ENCODE measurements around the gene DST.
A peak's percentile ranks its signal among the peaks of the same experiment; 100 is the strongest.

The DST gene

GRCh38 chr6:56483929-56484328 is 158.8 kb downstream of the DST start:
- peak; percentile 4 to 69 for DNase-seq (ENCODE audit: low read depth in 2 of 2)
- TF ChIP-seq CTCF (IDR thresholded peaks at IDR 0.05; ENCODE audit: low read depth, low read length), result no peak

GRCh38 chr6:56482525-56482924 is 160.2 kb downstream of the DST start:
- no peak for DNase-seq (ENCODE audit: low read depth in 2 of 2)
- H3K4me3 ChIP-seq (replicated peaks in 1 of 2; ENCODE audit: low read depth in 2 of 2, low read length in 2 of 2), result no peak overlapping the region
- no peak for TF ChIP-seq CTCF (IDR thresholded peaks at IDR 0.05; ENCODE audit: low read depth, low read length)

More at GRCh38 chr6:56483929-56484328, 158.8 kb downstream of the DST start:
- no peak overlapping the region for H3K4me3 ChIP-seq (replicated peaks in 1 of 2; ENCODE audit: low read depth in 2 of 2, low read length in 2 of 2)

GRCh38 chr6:56481957-56482356 is 160.7 kb downstream of the DST start:
- no peak for DNase-seq (ENCODE audit: low read depth in 2 of 2)
- TF ChIP-seq CTCF (IDR thresholded peaks at IDR 0.05; ENCODE audit: low read depth, low read length), result no peak
- no peak overlapping the region for H3K4me3 ChIP-seq (replicated peaks in 1 of 2; ENCODE audit: low read depth in 2 of 2, low read length in 2 of 2)

DNA sequence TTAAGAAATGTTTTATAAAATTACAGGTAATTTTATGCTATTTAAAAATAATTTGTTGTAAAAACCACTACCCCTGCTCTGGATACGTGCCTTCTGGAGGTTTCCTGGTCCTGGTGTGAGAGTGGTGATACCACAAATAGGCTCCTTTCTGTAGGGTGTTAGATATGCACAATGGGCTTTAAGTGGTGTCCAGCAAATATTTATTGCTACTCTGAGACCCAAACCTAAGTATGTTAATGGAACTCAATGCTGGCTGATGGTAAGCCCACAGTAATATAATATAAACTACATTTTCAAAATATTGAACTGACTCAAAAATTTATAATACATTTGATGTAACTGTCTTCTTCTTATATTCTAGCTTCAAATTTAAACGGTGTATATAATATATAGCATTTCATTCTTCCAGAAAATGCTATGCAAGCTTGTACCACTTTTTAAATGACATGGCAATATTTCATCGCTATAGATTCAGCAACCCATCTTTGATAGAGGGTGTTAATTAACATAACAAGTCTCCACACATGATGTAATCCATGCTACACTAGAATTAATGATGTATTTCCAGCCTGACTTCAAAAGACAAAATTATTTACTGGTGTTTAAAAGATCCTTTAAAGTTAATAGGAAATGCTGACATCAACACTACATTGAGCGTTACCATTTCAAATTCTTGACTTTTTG is 161.9 kb downstream of the DST start:
- H3K4me3 ChIP-seq (replicated peaks in 1 of 2; ENCODE audit: low read depth in 2 of 2, low read length in 2 of 2), result no peak overlapping the region
- no peak for TF ChIP-seq CTCF (IDR thresholded peaks at IDR 0.05; ENCODE audit: low read depth, low read length)
- no peak for DNase-seq (ENCODE audit: low read depth in 2 of 2)

GRCh38 chr6:56480246-56480645 is 162.4 kb downstream of the DST start:
- no peak for TF ChIP-seq CTCF (IDR thresholded peaks at IDR 0.05; ENCODE audit: low read depth, low read length)
- no peak for DNase-seq (ENCODE audit: low read depth in 2 of 2)
- H3K4me3 ChIP-seq (replicated peaks in 1 of 2; ENCODE audit: low read depth in 2 of 2, low read length in 2 of 2), result no peak overlapping the region

DNA sequence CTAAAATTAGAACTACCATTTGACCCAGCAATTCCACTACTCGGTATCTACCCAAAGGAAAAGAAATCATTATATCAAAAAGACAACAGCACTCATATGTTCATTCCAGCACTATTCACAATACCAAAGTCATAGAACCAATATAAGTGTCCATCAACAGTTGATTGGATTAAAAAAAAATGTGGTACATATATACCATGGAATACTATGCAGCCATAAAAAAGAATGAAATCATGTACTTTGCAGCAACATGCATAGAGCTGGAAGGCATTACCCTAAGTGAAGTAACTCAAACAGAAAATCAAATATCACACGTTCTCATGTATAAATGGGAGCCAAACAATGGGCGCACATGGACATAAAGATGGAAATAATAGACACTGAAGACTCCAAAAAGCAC is 163.3 kb downstream of the DST start:
- no peak overlapping the region for H3K4me3 ChIP-seq (replicated peaks in 1 of 2; ENCODE audit: low read depth in 2 of 2, low read length in 2 of 2)
- no peak for TF ChIP-seq CTCF (IDR thresholded peaks at IDR 0.05; ENCODE audit: low read depth, low read length)
- DNase-seq (ENCODE audit: low read depth in 2 of 2), result no peak

GRCh38 chr6:56478202-56478601 is 164.5 kb downstream of the DST start:
- TF ChIP-seq CTCF (IDR thresholded peaks at IDR 0.05; ENCODE audit: low read depth, low read length), result no peak
- no peak overlapping the region for H3K4me3 ChIP-seq (replicated peaks in 1 of 2; ENCODE audit: low read depth in 2 of 2, low read length in 2 of 2)
- DNase-seq (ENCODE audit: low read depth in 2 of 2), result no peak

Measured in cardiac fibroblast (primary cell).